ENCODE measurements around the gene MAP7D2.

GRCh38 chrX:20038966-20039365, 77.7 kb downstream of the MAP7D2 start:
- no peak for TF ChIP-seq JUNB (IDR thresholded peaks at IDR 0.05; ENCODE audit: unreplicated experiment)
- TF ChIP-seq REST (IDR thresholded peaks at IDR 0.05; ENCODE audit: unreplicated experiment) = no peak
- TF ChIP-seq, protein P1, sequence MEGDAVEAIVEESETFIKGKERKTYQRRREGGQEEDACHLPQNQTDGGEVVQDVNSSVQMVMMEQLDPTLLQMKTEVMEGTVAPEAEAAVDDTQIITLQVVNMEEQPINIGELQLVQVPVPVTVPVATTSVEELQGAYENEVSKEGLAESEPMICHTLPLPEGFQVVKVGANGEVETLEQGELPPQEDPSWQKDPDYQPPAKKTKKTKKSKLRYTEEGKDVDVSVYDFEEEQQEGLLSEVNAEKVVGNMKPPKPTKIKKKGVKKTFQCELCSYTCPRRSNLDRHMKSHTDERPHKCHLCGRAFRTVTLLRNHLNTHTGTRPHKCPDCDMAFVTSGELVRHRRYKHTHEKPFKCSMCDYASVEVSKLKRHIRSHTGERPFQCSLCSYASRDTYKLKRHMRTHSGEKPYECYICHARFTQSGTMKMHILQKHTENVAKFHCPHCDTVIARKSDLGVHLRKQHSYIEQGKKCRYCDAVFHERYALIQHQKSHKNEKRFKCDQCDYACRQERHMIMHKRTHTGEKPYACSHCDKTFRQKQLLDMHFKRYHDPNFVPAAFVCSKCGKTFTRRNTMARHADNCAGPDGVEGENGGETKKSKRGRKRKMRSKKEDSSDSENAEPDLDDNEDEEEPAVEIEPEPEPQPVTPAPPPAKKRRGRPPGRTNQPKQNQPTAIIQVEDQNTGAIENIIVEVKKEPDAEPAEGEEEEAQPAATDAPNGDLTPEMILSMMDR (conservative IDR thresholded peaks at IDR 0.05; ENCODE audit: low read depth in 2 of 2) = no peak
- no peak for TF ChIP-seq POLR2AphosphoS5 (IDR thresholded peaks at IDR 0.05; ENCODE audit: low read depth)
- no peak for TF ChIP-seq EZH2phosphoT487 (IDR thresholded peaks at IDR 0.05; ENCODE audit: unreplicated experiment)
- no peak for TF ChIP-seq EZH2 (IDR thresholded peaks at IDR 0.05; ENCODE audit: low read depth, unreplicated experiment)
- no peak for TF ChIP-seq CREB1 (CRISPR knock-in tag; IDR thresholded peaks at IDR 0.05; ENCODE audit: low read depth)
